GM18951 (cell line): ENCODE results near the gene NSL1.
"Not testable (repeated sequence)": the region's sequence is repeated elsewhere in the genome, so short reads cannot be mapped to it uniquely, and the experiment has no call there.

Experiments
- POLR2A ChIP-seq: IDR thresholded peaks from 4 replicates; pipeline ENCODE4 v1.6.1; 2011; ENCODE audit warnings: mild to moderate bottlenecking; ENCODE audit not compliant: insufficient read length, insufficient read depth; ENCODE audit errors: extremely low read depth
- in situ Hi-C: fragments of 300-500 bp; cut with MboI; formaldehyde crosslinking; loops from one replicate; pipeline ENCODE4 v1.12.0; 2022; ENCODE audit warnings: low sequenced_read_pairs, mixed read lengths, inconsistent platforms; ENCODE audit not compliant: unreplicated experiment

NSL1 gene

DNA sequence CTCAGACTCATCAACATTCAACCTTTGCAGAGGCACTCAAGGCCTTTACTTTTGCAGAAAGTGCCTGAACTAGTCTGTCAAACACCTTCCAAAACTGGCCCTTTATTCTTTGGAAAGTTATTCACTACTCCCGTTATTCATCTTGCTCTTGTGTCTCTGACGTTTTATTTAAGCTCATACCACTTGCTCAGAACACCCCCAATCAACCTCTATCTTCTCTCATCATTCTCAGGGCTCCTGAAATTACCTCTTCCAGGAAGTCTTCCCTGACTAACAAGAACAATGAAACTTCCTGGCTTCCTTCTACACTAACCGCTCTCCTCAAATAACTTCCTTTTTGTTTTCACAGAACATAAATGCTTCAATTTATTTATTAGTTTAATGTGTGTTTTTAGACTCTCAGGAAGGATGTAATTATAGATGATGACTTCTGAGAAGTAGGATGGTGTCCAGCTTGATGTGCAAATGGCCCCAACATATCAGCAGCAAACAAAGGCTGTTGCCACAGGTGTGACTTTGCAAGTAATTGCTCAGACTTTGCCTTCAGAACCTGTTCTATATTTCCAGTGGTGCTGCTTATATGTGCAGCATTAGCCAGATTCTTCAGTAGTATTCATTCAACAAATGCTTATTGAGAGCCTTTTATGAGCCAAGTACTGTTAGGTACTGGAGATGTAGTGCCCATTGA lies 69.2 kb downstream of the NSL1 start:
- no peak for TF ChIP-seq POLR2A
- in situ Hi-C loops = no loop called here

DNA sequence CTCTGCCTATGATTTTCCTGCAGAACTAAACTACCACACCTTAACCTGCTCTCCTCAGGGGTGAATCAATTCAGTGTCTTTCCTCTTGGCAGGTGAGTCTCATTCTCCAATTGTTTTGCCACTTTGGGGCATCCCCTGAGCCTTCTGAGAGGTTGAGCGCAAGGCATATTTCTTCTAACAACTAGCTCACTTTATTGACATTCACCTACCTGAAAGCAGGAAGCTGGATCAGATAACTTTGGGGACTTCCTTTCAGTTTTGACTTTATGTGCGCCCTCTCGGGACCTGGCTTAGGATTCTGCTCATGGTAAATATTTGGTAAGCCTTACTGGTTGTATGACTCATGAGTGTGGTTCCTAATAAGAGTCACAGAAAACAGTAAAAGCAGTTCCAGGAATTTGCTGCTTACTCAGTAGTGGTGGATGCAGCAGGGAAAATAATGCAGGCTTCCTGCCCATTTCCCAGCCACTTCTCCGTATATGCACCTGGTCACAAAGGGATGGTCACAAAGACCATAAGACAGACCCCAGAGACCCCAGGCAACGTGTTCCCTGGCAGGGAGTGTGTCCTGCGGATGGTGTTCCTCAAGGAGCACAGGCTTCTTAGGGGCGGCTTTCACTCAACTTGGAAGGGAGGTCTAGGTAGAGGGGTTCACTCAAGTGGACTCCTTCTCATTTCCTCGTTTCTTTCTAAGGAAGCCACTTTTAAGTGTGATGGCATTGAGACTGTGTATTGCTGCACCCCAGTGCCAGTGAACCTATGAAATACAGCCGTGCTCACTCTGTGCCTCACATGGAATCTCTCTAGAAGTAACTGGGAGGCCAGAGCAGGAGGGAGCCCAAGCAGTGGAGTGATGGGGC lies 70.0 kb downstream of the NSL1 start:
- in situ Hi-C loops = no loop called here
- no peak for TF ChIP-seq POLR2A

DNA sequence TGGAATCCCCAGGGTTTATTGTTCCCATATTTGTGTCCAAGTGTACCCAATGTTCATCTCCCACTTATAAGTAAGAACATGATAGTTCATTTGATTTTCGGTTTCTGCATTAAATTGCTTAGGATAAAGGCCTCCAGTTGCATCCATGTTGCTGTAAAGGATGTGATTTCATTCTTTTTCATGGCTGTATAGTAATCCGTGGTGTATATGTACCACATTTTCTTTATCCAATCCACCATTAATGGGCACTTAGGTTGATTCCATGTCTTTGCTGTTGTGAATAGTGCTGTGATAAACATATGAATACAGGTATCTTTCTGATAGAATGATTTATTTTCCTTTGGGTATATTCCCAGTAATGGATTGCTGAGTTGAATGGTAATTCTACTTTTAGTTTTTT lies 71.9 kb downstream of the NSL1 start:
- in situ Hi-C loops = no loop called here
- no peak for TF ChIP-seq POLR2A

- TF ChIP-seq POLR2A = no peak
- in situ Hi-C loops = no loop called here
These were observed 73.1 kb downstream of the NSL1 start for GRCh38 chr1:212718499-212718898.

DNA sequence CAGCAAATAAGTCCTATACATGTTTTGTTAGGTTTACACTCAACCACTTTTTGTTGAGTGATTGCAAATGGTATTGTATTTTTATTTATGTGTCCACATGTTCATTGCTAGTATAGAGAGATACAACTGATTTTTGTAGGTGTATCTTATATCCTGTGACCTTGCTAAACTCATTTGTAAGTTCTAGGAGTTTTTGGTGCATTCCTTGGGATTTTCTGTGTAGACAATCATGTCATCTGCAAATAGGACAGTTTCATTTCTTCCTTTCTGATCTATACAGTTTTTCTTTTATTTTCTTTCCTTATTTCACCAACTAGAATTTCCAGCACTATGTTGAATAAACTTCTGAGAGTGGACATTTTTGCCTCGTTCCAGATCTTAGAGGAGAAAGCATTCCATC lies 75.4 kb downstream of the NSL1 start:
- no peak for TF ChIP-seq POLR2A
- in situ Hi-C loops = no loop called here

GRCh38 chr1:212713465-212714136 lies 78.0 kb downstream of the NSL1 start:
- in situ Hi-C loops = no loop called here
- TF ChIP-seq POLR2A = no peak

- in situ Hi-C loops = no loop called here
- TF ChIP-seq POLR2A = no peak
These were observed 78.9 kb downstream of the NSL1 start for GRCh38 chr1:212712451-212713303.

DNA sequence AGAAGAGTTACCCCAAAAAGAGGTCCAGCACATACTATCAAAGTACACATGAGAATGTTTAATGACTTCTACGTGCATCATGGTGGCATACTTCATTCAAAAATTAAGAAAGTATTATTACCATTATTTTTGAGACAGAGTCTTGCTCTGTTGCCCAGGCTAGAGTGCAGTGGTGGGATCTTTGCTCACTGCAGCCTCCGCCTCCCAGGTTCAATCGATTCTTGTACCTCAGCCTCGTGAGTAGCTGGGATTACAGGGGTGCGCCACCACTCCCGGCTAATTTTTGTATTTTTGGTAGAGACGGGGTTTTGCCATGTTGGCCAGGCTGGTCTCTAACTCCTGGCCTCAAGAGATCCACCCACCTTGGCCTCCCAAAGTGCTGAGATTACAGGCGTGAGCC lies 79.6 kb downstream of the NSL1 start:
- in situ Hi-C loops = not testable (repeated sequence)

- in situ Hi-C loops = no loop called here
- TF ChIP-seq POLR2A = no peak
These were observed 81.0 kb downstream of the NSL1 start for GRCh38 chr1:212710566-212710965.

GRCh38 chr1:212703991-212704564 lies 87.5 kb downstream of the NSL1 start:
- TF ChIP-seq POLR2A = no peak
- in situ Hi-C loops = no loop called here

DNA sequence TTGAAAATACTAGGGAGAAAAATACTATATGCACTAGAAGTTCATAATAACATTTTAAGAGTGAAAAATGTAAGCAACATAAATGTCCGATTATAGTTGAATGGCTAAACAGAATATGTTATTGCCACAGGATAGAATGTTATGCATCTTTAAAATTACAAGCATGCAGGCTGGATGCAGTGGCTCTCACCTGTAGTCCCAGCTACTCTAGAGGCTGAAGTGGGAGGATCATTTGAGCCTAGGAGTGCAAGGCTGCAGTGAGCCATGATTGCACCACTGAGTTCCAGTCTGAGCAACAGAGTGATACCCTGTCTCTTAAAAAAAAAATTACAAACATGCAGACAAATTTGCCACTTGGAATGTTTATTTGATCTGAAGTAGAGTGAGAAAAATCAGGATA lies 88.9 kb downstream of the NSL1 start:
- in situ Hi-C loops = no loop called here
- no peak for TF ChIP-seq POLR2A

GRCh38 chr1:212701910-212702309 lies 89.7 kb downstream of the NSL1 start:
- no peak for TF ChIP-seq POLR2A
- in situ Hi-C loops = no loop called here

DNA sequence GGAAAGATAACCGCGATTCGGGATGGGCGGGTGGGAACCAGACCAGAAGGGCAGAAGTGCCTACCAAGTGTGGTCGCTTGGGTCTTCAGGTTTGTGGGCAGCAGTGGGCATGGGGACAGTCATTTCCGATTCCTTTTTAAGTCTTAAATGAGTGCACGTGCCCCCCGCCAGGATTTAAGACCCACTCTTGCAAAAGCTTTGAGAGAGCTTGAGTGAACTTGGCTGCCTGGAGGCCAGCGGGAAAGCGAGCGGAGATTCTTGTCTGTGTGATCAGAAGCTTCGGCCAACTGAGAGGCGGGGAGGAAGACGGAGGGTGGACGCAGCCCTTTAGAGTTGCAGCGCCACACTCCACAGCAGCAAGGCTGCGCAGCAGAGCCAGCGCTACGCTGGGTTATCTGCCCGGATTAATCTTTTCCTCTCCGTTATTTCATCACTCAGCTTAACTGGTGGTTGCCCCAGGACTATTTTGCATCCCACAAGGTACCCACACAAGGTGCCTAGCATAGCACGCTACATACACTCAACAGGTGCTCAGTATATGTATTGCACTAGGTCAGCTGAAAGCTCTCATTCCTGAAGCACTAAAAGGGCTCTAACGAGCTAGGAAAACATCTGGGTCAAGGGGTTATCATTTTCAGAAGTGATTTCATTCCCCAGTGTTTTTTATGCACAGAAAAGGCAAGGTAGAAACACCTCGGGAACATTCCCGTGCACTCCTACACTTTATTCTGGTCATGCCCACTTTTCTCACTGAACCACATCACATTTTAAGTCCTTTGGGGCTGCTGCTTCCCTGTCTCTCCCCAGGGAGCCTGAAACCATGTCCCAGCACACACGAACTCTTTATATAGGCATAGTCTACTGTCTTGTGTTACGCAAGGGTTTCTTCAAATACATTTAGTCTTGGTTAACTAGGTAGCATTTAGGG lies 90.4 kb downstream of the NSL1 start:
- TF ChIP-seq POLR2A = no peak
- in situ Hi-C loops = no loop called here
